ENCODE measurements around the gene SUB1. TPM values are rescaled to one million over a fixed set of nuclear protein-coding genes. Genes with fewer than 3 reads are reported as not detected.
A peak's percentile ranks its signal among the peaks of the same experiment; 100 is the strongest.

SUB1 gene
- polyA plus RNA-seq, 1 donor: 257 TPM

- no peak for DNase-seq (ENCODE audit: low read depth)
Observed at GRCh38 chr5:32642276-32643002, 57.1 kb downstream of the SUB1 start.

GRCh38 chr5:32645246-32645645 is 59.9 kb downstream of the SUB1 start:
- no peak for DNase-seq (ENCODE audit: low read depth)

GRCh38 chr5:32646061-32646969 is 61.0 kb downstream of the SUB1 start:
- DNase-seq (ENCODE audit: low read depth): peak; percentile 55

- no peak for DNase-seq (ENCODE audit: low read depth)
Observed at GRCh38 chr5:32651088-32651487, 65.7 kb downstream of the SUB1 start.

GRCh38 chr5:32651638-32652037 is 66.3 kb downstream of the SUB1 start:
- no peak for DNase-seq (ENCODE audit: low read depth)

Other genes starting within 250 kb of the SUB1 start
- gene ZFR, start 140.8 kb upstream of the SUB1 start, polyA plus RNA-seq (ENCODE audit: insufficient read length): 82.4 TPM
- gene NPR3, start 125.8 kb downstream of the SUB1 start, polyA plus RNA-seq (ENCODE audit: insufficient read length): 16.3 TPM